ENCODE results near the gene KCNJ16.

KCNJ16 gene

GRCh38 chr17:70070305-70071027 lies 4.6 kb upstream of the KCNJ16 start:
- no peak for DNase-seq (ENCODE audit: low read depth in 3 of 3)

GRCh38 chr17:70071127-70071526 lies 3.9 kb upstream of the KCNJ16 start:
- DNase-seq (ENCODE audit: low read depth in 3 of 3) = no peak

- no peak for DNase-seq (ENCODE audit: low read depth in 3 of 3)
Measured at GRCh38 chr17:70071620-70072019, 3.4 kb upstream of the KCNJ16 start.

- DNase-seq (ENCODE audit: low read depth in 3 of 3) = no peak
Measured at GRCh38 chr17:70072546-70073309, 2.3 kb upstream of the KCNJ16 start.

GRCh38 chr17:70073310-70073709 lies 1.7 kb upstream of the KCNJ16 start:
- no peak for DNase-seq (ENCODE audit: low read depth in 3 of 3)

- no peak for DNase-seq (ENCODE audit: low read depth in 3 of 3)
Measured at GRCh38 chr17:70073799-70074198, 1.2 kb upstream of the KCNJ16 start.

GRCh38 chr17:70074236-70074830 lies 692 bp upstream of the KCNJ16 start:
- DNase-seq (ENCODE audit: low read depth in 3 of 3) = no peak

GRCh38 chr17:70076189-70076588 lies 1.2 kb downstream of the KCNJ16 start:
- DNase-seq (ENCODE audit: low read depth in 3 of 3) = no peak

- DNase-seq (ENCODE audit: low read depth in 3 of 3) = no peak
Measured at GRCh38 chr17:70076831-70077230, 1.8 kb downstream of the KCNJ16 start.

- DNase-seq (ENCODE audit: low read depth in 3 of 3) = no peak
Measured at GRCh38 chr17:70078549-70078948, 3.5 kb downstream of the KCNJ16 start.

- DNase-seq (ENCODE audit: low read depth in 3 of 3) = no peak
Measured at GRCh38 chr17:70078994-70079531, 4.0 kb downstream of the KCNJ16 start.

GRCh38 chr17:70080541-70081347 lies 5.7 kb downstream of the KCNJ16 start:
- DNase-seq (ENCODE audit: low read depth in 3 of 3) = no peak

- no peak for DNase-seq (ENCODE audit: low read depth in 3 of 3)
Measured at GRCh38 chr17:70081885-70082284, 6.9 kb downstream of the KCNJ16 start.

- no peak for DNase-seq (ENCODE audit: low read depth in 3 of 3)
Measured at GRCh38 chr17:70084476-70084875, 9.5 kb downstream of the KCNJ16 start.

GRCh38 chr17:70086516-70086915 lies 11.5 kb downstream of the KCNJ16 start:
- DNase-seq (ENCODE audit: low read depth in 3 of 3) = no peak

GRCh38 chr17:70089513-70090148 lies 14.6 kb downstream of the KCNJ16 start:
- DNase-seq (ENCODE audit: low read depth in 3 of 3) = no peak

- DNase-seq (ENCODE audit: low read depth in 3 of 3) = no peak
Measured at GRCh38 chr17:70091005-70091568, 16.1 kb downstream of the KCNJ16 start.

- no peak for DNase-seq (ENCODE audit: low read depth in 3 of 3)
Measured at GRCh38 chr17:70091696-70092095, 16.7 kb downstream of the KCNJ16 start.

- no peak for DNase-seq (ENCODE audit: low read depth in 3 of 3)
Measured at GRCh38 chr17:70093163-70093562, 18.1 kb downstream of the KCNJ16 start.

GRCh38 chr17:70095455-70095854 lies 20.4 kb downstream of the KCNJ16 start:
- no peak for DNase-seq (ENCODE audit: low read depth in 3 of 3)

- DNase-seq (ENCODE audit: low read depth in 3 of 3) = no peak
Measured at GRCh38 chr17:70096861-70097260, 21.8 kb downstream of the KCNJ16 start.

Measured in stimulated activated CD4-positive, alpha-beta T cell treated with anti-CD3 and anti-CD28 coated beads, TNF-alpha, amount 100 ng/mL, for 24 hours (primary cell).